Endothelial cell of umbilical vein (primary cell): ENCODE measurements around the gene CHMP1A.

Experiments used
- EZH2 ChIP-seq: IDR thresholded peaks from 2 replicates; pipeline ENCODE4 v1.6.1; 2012; ENCODE audit warnings: borderline replicate concordance, low read depth, mild to moderate bottlenecking, moderate library complexity, low read length, inconsistent platforms; ENCODE audit not compliant: severe bottlenecking
- POLR2A ChIP-seq: IDR thresholded peaks from 2 replicates; pipeline ENCODE4 v1.6.1; 2012; ENCODE audit warnings: low read depth, mild to moderate bottlenecking, control low read depth, low read length
- POLR2AphosphoS5 ChIP-seq: IDR thresholded peaks from 2 replicates; pipeline ENCODE4 v1.6.1; 2012; ENCODE audit warnings: low read depth, mild to moderate bottlenecking, control low read depth, low read length, moderate library complexity; ENCODE audit not compliant: insufficient read depth
- TF ChIP-seq, protein P1 (sequence below), 2 donors: IDR thresholded peaks; 1 replicate in 1 of 2; 2 replicates in 1 of 2; pipeline ENCODE4 v1.5.1; 2011; ENCODE audit warnings: low read length in 2 of 2, mild to moderate bottlenecking in 2 of 2, moderate library complexity in 2 of 2, control low read depth in 1 of 2, inconsistent platforms in 1 of 2, low read depth in 1 of 2; ENCODE audit not compliant: insufficient read depth in 1 of 2; ENCODE audit errors: extremely low read depth in 1 of 2
- TF ChIP-seq, protein P2 (sequence below): IDR thresholded peaks from 2 replicates; pipeline ENCODE4 v1.6.1; 2011; ENCODE audit not compliant: insufficient read depth, insufficient read length

- no peak for TF ChIP-seq POLR2AphosphoS5
- TF ChIP-seq, protein P1, sequence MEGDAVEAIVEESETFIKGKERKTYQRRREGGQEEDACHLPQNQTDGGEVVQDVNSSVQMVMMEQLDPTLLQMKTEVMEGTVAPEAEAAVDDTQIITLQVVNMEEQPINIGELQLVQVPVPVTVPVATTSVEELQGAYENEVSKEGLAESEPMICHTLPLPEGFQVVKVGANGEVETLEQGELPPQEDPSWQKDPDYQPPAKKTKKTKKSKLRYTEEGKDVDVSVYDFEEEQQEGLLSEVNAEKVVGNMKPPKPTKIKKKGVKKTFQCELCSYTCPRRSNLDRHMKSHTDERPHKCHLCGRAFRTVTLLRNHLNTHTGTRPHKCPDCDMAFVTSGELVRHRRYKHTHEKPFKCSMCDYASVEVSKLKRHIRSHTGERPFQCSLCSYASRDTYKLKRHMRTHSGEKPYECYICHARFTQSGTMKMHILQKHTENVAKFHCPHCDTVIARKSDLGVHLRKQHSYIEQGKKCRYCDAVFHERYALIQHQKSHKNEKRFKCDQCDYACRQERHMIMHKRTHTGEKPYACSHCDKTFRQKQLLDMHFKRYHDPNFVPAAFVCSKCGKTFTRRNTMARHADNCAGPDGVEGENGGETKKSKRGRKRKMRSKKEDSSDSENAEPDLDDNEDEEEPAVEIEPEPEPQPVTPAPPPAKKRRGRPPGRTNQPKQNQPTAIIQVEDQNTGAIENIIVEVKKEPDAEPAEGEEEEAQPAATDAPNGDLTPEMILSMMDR (IDR thresholded peaks at IDR 0.05; ENCODE audit: extremely low read depth in 1 of 2, insufficient read depth in 1 of 2, low read depth in 1 of 2, low read length in 2 of 2) = no peak
- no peak for TF ChIP-seq EZH2
- peak; percentile 11 for TF ChIP-seq POLR2A
- TF ChIP-seq, protein P2, sequence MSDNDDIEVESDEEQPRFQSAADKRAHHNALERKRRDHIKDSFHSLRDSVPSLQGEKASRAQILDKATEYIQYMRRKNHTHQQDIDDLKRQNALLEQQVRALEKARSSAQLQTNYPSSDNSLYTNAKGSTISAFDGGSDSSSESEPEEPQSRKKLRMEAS = no peak
Measured at GRCh38 chr16:89695875-89696669, 38.6 kb upstream of the CHMP1A start.
